GM23338 (cell line): ENCODE measurements around the gene AMOTL1. TPM values are rescaled to one million over a fixed set of nuclear protein-coding genes. Genes with fewer than 3 reads are reported as not detected.

Experiments used
- ATAC-seq: fragments of 200-7000 bp; cut with Tn5 transposase; 3 replicates; pipeline ENCODE4 v1.9.1; 2020
- DNase-seq: peaks from one replicate; pipeline ENCODE4 v3.0.0-alpha.2; 2015; ENCODE audit warnings: low spot score
- H2AFZ ChIP-seq: fragments of 200-600 bp; sonication (generic); 2 replicates; pipeline ENCODE4 v1.8.0; 2016; ENCODE audit warnings: antibody characterized with exemption, mild to moderate bottlenecking, moderate library complexity
- H3F3A ChIP-seq: fragments of 200-600 bp; sonication (generic); replicated peaks from 2 replicates; pipeline ENCODE4 v1.8.0; 2017; ENCODE audit warnings: antibody characterized with exemption, mixed run types, low read depth
- H3K27ac ChIP-seq: fragments of 200-600 bp; sonication (generic); 2 replicates; pipeline ENCODE4 v1.6.1; 2016; ENCODE audit warnings: low read depth
- H3K27me3 ChIP-seq: fragments of 200-600 bp; sonication (generic); 2 replicates; pipeline ENCODE4 v1.8.0; 2016; ENCODE audit warnings: mild to moderate bottlenecking, mixed run types, moderate library complexity; ENCODE audit not compliant: insufficient read depth
- H3K36me3 ChIP-seq: fragments of 200-600 bp; sonication (generic); 2 replicates; pipeline ENCODE4 v1.8.0; 2016; ENCODE audit warnings: mild to moderate bottlenecking; ENCODE audit not compliant: insufficient read depth
- H3K4me1 ChIP-seq: fragments of 200-600 bp; sonication (generic); 2 replicates; pipeline ENCODE4 v1.8.0; 2016; ENCODE audit warnings: mild to moderate bottlenecking, moderate library complexity; ENCODE audit not compliant: insufficient read depth
- H3K4me2 ChIP-seq: fragments of 200-600 bp; sonication (generic); 2 replicates; pipeline ENCODE4 v1.7.1; 2017; ENCODE audit warnings: mixed run types
- H3K4me3 ChIP-seq: fragments of 200-600 bp; sonication (generic); 2 replicates; pipeline ENCODE4 v1.6.1; 2016; ENCODE audit warnings: mixed run types
- H3K79me2 ChIP-seq: fragments of 200-600 bp; sonication (generic); replicated peaks from 2 replicates; pipeline ENCODE4 v1.8.0; 2017; ENCODE audit warnings: mild to moderate bottlenecking; ENCODE audit not compliant: insufficient read depth
- H3K9me2 ChIP-seq: fragments of 200-600 bp; sonication (generic); 2 replicates; pipeline ENCODE4 v1.8.0; 2017; ENCODE audit not compliant: insufficient read depth
- H4K20me1 ChIP-seq: fragments of 200-600 bp; sonication (generic); replicated peaks from 2 replicates; pipeline ENCODE4 v1.8.0; 2017; ENCODE audit warnings: mild to moderate bottlenecking; ENCODE audit not compliant: insufficient read depth
- H3K27ac Mint-ChIP-seq: 2 replicates; pipeline ENCODE4 v1.8.0; 2020; ENCODE audit warnings: inconsistent platforms, mild to moderate bottlenecking, moderate library complexity, mixed read lengths
- H3K27me3 Mint-ChIP-seq: 3 replicates; pipeline ENCODE4 v1.8.0; 2022; ENCODE audit warnings: low read depth, mild to moderate bottlenecking, moderate library complexity, mixed read lengths, inconsistent platforms; ENCODE audit not compliant: insufficient read depth, poor library complexity
- H3K36me3 Mint-ChIP-seq: 3 replicates; pipeline ENCODE4 v1.8.0; 2021; ENCODE audit warnings: low read depth, mild to moderate bottlenecking, inconsistent platforms, moderate library complexity, mixed read lengths
- H3K4me1 Mint-ChIP-seq: 3 replicates; pipeline ENCODE4 v1.8.0; 2020; ENCODE audit warnings: mild to moderate bottlenecking, inconsistent platforms, mixed read lengths
- H3K4me3 Mint-ChIP-seq: 3 replicates; pipeline ENCODE4 v1.8.0; 2021; ENCODE audit warnings: moderate library complexity, mild to moderate bottlenecking, inconsistent platforms, mixed read lengths
- H3K9me3 Mint-ChIP-seq: 3 replicates; pipeline ENCODE4 v1.8.0; 2020; ENCODE audit warnings: moderate library complexity, mild to moderate bottlenecking, inconsistent platforms, mixed read lengths
- JUNB ChIP-seq: IDR thresholded peaks from one replicate; pipeline ENCODE4 v1.6.1; 2016; ENCODE audit warnings: antibody characterized with exemption; ENCODE audit not compliant: unreplicated experiment
- POLR2AphosphoS5 ChIP-seq: IDR thresholded peaks from 2 replicates; pipeline ENCODE4 v1.6.1; 2016; ENCODE audit warnings: antibody characterized with exemption, low read depth
- STAT1 ChIP-seq: IDR thresholded peaks from one replicate; pipeline ENCODE4 v1.6.1; 2016; ENCODE audit warnings: antibody characterized with exemption; ENCODE audit not compliant: unreplicated experiment
- ZNF114 ChIP-seq: fragments of 250-450 bp; sonication (Bioruptor Pico); IDR thresholded peaks from 2 replicates; pipeline ENCODE4 v1.5.0; 2020; ENCODE audit warnings: mild to moderate bottlenecking, moderate library complexity
- ZNF331 ChIP-seq: fragments of 250-450 bp; sonication (Bioruptor Pico); IDR thresholded peaks from 2 replicates; pipeline ENCODE4 v1.5.0; 2020; ENCODE audit warnings: low read depth, mild to moderate bottlenecking, moderate library complexity
- polyA plus RNA-seq: library from polyadenylated mRNA; unstranded; fragments of >200 nt; fragmentation: Nextera tagmentation; extraction: Ambion mirVana; gene quantifications from 2 replicates; pipeline ENCODE4 v1.2.1, GENCODE V29; 2016
- total RNA-seq: library from RNA; depleted of rRNA; stranded (reverse); fragments of >200 nt; shearing (Covaris generic); gene quantifications from 2 replicates; pipeline ENCODE4 v1.2.3, GENCODE V29; 2014
- TF ChIP-seq, protein P1 (sequence below): IDR thresholded peaks from one replicate; pipeline ENCODE4 v1.6.1; 2018; ENCODE audit warnings: antibody characterized with exemption; ENCODE audit not compliant: unreplicated experiment
- TF ChIP-seq, protein P2 (sequence below), 2 experiments: fragments of 200-600 bp in 1 of 2; sonication (generic) in 1 of 2; conservative IDR thresholded peaks; 2 replicates each; pipeline versions ENCODE4 v1.5.1 to v1.6.1; 2016 to 2017; ENCODE audit warnings: antibody characterized with exemption in 2 of 2, low read depth in 2 of 2, mild to moderate bottlenecking in 2 of 2, moderate library complexity in 1 of 2
- TF ChIP-seq, protein P3 (sequence below): fragments of 250-450 bp; sonication (Bioruptor Pico); IDR thresholded peaks from 2 replicates; pipeline ENCODE4 v1.5.0; 2020; ENCODE audit warnings: mild to moderate bottlenecking, moderate library complexity
- TF ChIP-seq, protein P4 (sequence below): IDR thresholded peaks from 2 replicates; pipeline ENCODE4 v1.6.1; 2016; ENCODE audit warnings: antibody characterized with exemption

The AMOTL1 gene
- total and polyA plus RNA-seq, 2 experiments from 2014 or later = 4.3 to 18.7 TPM

DNA sequence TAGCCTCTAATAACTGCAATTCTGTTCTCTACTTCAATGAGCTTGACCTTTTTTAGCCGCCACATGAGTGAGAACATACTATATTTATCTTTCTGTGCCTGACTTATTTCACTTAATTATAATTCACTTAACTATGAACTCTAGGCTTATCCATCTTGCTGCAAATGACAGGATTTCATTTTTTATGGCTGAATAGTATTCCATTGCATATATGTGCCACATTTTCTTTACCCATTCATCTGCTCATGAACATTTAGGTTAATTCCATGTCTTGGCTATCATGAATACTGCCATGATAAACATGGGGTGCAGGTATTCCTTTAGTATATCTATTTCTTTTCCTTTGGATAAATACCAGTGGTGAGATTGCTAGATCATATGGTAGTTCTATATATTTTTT lies 120.0 kb downstream of the AMOTL1 start (continued):
- TF ChIP-seq POLR2AphosphoS5 (no peak), STAT1 (no peak), ZNF331 (CRISPR knock-in tag) (no peak)
- TF ChIP-seq, protein P1, sequence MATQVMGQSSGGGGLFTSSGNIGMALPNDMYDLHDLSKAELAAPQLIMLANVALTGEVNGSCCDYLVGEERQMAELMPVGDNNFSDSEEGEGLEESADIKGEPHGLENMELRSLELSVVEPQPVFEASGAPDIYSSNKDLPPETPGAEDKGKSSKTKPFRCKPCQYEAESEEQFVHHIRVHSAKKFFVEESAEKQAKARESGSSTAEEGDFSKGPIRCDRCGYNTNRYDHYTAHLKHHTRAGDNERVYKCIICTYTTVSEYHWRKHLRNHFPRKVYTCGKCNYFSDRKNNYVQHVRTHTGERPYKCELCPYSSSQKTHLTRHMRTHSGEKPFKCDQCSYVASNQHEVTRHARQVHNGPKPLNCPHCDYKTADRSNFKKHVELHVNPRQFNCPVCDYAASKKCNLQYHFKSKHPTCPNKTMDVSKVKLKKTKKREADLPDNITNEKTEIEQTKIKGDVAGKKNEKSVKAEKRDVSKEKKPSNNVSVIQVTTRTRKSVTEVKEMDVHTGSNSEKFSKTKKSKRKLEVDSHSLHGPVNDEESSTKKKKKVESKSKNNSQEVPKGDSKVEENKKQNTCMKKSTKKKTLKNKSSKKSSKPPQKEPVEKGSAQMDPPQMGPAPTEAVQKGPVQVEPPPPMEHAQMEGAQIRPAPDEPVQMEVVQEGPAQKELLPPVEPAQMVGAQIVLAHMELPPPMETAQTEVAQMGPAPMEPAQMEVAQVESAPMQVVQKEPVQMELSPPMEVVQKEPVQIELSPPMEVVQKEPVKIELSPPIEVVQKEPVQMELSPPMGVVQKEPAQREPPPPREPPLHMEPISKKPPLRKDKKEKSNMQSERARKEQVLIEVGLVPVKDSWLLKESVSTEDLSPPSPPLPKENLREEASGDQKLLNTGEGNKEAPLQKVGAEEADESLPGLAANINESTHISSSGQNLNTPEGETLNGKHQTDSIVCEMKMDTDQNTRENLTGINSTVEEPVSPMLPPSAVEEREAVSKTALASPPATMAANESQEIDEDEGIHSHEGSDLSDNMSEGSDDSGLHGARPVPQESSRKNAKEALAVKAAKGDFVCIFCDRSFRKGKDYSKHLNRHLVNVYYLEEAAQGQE = no peak
- TF ChIP-seq, protein P2, sequence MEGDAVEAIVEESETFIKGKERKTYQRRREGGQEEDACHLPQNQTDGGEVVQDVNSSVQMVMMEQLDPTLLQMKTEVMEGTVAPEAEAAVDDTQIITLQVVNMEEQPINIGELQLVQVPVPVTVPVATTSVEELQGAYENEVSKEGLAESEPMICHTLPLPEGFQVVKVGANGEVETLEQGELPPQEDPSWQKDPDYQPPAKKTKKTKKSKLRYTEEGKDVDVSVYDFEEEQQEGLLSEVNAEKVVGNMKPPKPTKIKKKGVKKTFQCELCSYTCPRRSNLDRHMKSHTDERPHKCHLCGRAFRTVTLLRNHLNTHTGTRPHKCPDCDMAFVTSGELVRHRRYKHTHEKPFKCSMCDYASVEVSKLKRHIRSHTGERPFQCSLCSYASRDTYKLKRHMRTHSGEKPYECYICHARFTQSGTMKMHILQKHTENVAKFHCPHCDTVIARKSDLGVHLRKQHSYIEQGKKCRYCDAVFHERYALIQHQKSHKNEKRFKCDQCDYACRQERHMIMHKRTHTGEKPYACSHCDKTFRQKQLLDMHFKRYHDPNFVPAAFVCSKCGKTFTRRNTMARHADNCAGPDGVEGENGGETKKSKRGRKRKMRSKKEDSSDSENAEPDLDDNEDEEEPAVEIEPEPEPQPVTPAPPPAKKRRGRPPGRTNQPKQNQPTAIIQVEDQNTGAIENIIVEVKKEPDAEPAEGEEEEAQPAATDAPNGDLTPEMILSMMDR (conservative IDR thresholded peaks at IDR 0.05; ENCODE audit: low read depth in 2 of 2) = no peak

DNA sequence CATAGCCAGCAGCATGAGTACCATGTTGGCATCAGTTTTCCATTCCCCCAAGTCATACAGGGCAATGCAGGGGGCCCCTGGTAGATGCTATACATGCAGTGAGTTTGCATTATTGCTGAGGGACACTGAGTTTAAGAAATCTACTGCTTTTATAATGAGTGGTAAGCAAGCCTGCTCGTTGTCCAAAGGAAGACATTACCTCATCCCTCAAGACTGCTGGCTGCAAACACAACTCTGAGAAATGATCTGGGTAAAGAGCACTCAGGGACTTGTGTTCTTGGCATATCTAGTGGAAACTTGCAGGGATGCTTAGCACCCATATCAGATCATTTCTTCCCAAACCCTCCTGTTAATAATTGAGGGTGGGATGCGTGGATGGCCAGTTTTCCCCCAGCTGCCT lies 127.3 kb downstream of the AMOTL1 start:
- Histone ChIP-seq H3K27ac (no peak overlapping the region), H3K9me2 (no peaks in the 10 kb centered on the region), H2AFZ (no peak overlapping the region), H3K79me2 (no peaks in the 10 kb centered on the region), H3K4me3 (no peak overlapping the region), H3K4me2 (no peak overlapping the region), H4K20me1 (no peaks in the 10 kb centered on the region), H3F3A (no peaks in the 10 kb centered on the region), H3K36me3 (no peaks in the 10 kb centered on the region), H3K27me3 (no peaks in the 10 kb centered on the region), H3K4me1 (no peaks in the 10 kb centered on the region)
- no peaks in the 10 kb centered on the region for H3K36me3 Mint-ChIP-seq
- DNase-seq (no peak), ATAC-seq (no peak)
- no peaks in the 10 kb centered on the region; the same call in 2 of the 3 replicates for H3K4me1 Mint-ChIP-seq
- H3K9me3 Mint-ChIP-seq = no peaks in the 10 kb centered on the region
- no peaks in the 10 kb centered on the region for H3K27me3 Mint-ChIP-seq
- H3K4me3 Mint-ChIP-seq = no peak overlapping the region
- no peak overlapping the region for H3K27ac Mint-ChIP-seq
- no peak for TF ChIP-seq JUNB
- no peak for TF ChIP-seq POLR2AphosphoS5
- TF ChIP-seq STAT1 = no peak
- TF ChIP-seq, protein P3, sequence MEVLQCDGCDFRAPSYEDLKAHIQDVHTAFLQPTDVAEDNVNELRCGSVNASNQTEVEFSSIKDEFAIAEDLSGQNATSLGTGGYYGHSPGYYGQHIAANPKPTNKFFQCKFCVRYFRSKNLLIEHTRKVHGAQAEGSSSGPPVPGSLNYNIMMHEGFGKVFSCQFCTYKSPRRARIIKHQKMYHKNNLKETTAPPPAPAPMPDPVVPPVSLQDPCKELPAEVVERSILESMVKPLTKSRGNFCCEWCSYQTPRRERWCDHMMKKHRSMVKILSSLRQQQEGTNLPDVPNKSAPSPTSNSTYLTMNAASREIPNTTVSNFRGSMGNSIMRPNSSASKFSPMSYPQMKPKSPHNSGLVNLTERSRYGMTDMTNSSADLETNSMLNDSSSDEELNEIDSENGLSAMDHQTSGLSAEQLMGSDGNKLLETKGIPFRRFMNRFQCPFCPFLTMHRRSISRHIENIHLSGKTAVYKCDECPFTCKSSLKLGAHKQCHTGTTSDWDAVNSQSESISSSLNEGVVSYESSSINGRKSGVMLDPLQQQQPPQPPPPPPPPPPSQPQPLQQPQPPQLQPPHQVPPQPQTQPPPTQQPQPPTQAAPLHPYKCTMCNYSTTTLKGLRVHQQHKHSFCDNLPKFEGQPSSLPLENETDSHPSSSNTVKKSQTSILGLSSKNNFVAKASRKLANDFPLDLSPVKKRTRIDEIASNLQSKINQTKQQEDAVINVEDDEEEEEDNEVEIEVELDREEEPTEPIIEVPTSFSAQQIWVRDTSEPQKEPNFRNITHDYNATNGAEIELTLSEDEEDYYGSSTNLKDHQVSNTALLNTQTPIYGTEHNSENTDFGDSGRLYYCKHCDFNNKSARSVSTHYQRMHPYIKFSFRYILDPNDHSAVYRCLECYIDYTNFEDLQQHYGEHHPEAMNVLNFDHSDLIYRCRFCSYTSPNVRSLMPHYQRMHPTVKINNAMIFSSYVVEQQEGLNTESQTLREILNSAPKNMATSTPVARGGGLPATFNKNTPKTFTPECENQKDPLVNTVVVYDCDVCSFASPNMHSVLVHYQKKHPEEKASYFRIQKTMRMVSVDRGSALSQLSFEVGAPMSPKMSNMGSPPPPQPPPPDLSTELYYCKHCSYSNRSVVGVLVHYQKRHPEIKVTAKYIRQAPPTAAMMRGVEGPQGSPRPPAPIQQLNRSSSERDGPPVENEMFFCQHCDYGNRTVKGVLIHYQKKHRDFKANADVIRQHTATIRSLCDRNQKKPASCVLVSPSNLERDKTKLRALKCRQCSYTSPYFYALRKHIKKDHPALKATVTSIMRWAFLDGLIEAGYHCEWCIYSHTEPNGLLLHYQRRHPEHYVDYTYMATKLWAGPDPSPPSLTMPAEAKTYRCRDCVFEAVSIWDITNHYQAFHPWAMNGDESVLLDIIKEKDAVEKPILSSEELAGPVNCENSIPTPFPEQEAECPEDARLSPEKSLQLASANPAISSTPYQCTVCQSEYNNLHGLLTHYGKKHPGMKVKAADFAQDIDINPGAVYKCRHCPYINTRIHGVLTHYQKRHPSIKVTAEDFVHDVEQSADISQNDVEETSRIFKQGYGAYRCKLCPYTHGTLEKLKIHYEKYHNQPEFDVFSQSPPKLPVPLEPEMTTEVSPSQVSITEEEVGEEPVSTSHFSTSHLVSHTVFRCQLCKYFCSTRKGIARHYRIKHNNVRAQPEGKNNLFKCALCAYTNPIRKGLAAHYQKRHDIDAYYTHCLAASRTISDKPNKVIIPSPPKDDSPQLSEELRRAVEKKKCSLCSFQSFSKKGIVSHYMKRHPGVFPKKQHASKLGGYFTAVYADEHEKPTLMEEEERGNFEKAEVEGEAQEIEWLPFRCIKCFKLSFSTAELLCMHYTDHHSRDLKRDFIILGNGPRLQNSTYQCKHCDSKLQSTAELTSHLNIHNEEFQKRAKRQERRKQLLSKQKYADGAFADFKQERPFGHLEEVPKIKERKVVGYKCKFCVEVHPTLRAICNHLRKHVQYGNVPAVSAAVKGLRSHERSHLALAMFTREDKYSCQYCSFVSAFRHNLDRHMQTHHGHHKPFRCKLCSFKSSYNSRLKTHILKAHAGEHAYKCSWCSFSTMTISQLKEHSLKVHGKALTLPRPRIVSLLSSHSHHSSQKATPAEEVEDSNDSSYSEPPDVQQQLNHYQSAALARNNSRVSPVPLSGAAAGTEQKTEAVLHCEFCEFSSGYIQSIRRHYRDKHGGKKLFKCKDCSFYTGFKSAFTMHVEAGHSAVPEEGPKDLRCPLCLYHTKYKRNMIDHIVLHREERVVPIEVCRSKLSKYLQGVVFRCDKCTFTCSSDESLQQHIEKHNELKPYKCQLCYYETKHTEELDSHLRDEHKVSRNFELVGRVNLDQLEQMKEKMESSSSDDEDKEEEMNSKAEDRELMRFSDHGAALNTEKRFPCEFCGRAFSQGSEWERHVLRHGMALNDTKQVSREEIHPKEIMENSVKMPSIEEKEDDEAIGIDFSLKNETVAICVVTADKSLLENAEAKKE = no peak
- TF ChIP-seq, protein P4, sequence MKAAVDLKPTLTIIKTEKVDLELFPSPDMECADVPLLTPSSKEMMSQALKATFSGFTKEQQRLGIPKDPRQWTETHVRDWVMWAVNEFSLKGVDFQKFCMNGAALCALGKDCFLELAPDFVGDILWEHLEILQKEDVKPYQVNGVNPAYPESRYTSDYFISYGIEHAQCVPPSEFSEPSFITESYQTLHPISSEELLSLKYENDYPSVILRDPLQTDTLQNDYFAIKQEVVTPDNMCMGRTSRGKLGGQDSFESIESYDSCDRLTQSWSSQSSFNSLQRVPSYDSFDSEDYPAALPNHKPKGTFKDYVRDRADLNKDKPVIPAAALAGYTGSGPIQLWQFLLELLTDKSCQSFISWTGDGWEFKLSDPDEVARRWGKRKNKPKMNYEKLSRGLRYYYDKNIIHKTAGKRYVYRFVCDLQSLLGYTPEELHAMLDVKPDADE = no peak
- TF ChIP-seq ZNF114 (CRISPR knock-in tag) = no peak
